Astrocyte (in vitro differentiated cells and primary cell): ENCODE results near the gene EPN2. TPM values are rescaled to one million over a fixed set of nuclear protein-coding genes. Genes with fewer than 3 reads are reported as not detected.

Experiments
- DNase-seq: peaks from one replicate; pipeline ENCODE4 v3.0.0-alpha.2; 2010; ENCODE audit warnings: low read depth
- FAIRE-seq: peaks from 2 replicates; lab custom pipeline; 2011; peaks lifted over from hg19 to GRCh38; lab: Jason Lieb, UNC
- H2AFZ ChIP-seq: 2 replicates; pipeline ENCODE4 v1.6.0; 2012; ENCODE audit warnings: low read depth, low read length, inconsistent platforms
- H3K27ac ChIP-seq: 2 replicates; pipeline ENCODE4 v1.5.1; 2011; ENCODE audit warnings: low read depth, low read length, inconsistent platforms
- H3K27me3 ChIP-seq: 2 replicates; pipeline ENCODE4 v1.6.0; 2011; ENCODE audit warnings: low read length, inconsistent platforms; ENCODE audit not compliant: insufficient read depth
- H3K36me3 ChIP-seq: 2 replicates; pipeline ENCODE4 v1.5.1; 2011; ENCODE audit warnings: low read length, inconsistent platforms; ENCODE audit not compliant: insufficient read depth
- H3K4me1 ChIP-seq: 2 replicates; pipeline ENCODE4 v1.5.1; 2011; ENCODE audit warnings: low read length, inconsistent platforms; ENCODE audit not compliant: insufficient read depth
- H3K4me2 ChIP-seq: 2 replicates; pipeline ENCODE4 v1.6.0; 2012; ENCODE audit warnings: low read length, inconsistent platforms
- H3K4me3 ChIP-seq: 2 replicates; pipeline ENCODE4 v1.5.1; 2011; ENCODE audit warnings: low read depth, mild to moderate bottlenecking, low read length, inconsistent platforms; ENCODE audit not compliant: insufficient read depth
- H3K79me2 ChIP-seq: 2 replicates; pipeline ENCODE4 v1.6.0; 2012; ENCODE audit warnings: mild to moderate bottlenecking, low read length, inconsistent platforms; ENCODE audit not compliant: insufficient read depth
- H3K9ac ChIP-seq: 2 replicates; pipeline ENCODE4 v1.6.0; 2012; ENCODE audit warnings: mild to moderate bottlenecking, low read length, inconsistent platforms
- H3K9me3 ChIP-seq: 2 replicates; pipeline ENCODE4 v1.5.1; 2012; ENCODE audit warnings: low read depth, mild to moderate bottlenecking, low read length, inconsistent platforms; ENCODE audit not compliant: insufficient read depth
- H4K20me1 ChIP-seq: 2 replicates; pipeline ENCODE4 v1.6.0; 2012; ENCODE audit warnings: low read length, inconsistent platforms; ENCODE audit not compliant: insufficient read depth
- H3K27ac Mint-ChIP-seq: one replicate; pipeline ENCODE4 v1.8.0; 2021; ENCODE audit warnings: mild to moderate bottlenecking, mixed read lengths; ENCODE audit not compliant: unreplicated experiment
- H3K27me3 Mint-ChIP-seq: one replicate; pipeline ENCODE4 v1.8.0; 2021; ENCODE audit warnings: low read depth, mixed read lengths; ENCODE audit not compliant: unreplicated experiment
- H3K36me3 Mint-ChIP-seq: one replicate; pipeline ENCODE4 v1.8.0; 2021; ENCODE audit warnings: low read depth, mixed read lengths; ENCODE audit not compliant: unreplicated experiment
- H3K4me1 Mint-ChIP-seq: one replicate; pipeline ENCODE4 v1.8.0; 2021; ENCODE audit warnings: low read depth, mixed read lengths; ENCODE audit not compliant: unreplicated experiment
- H3K4me3 Mint-ChIP-seq: one replicate; pipeline ENCODE4 v1.8.0; 2021; ENCODE audit warnings: mild to moderate bottlenecking, moderate library complexity, mixed read lengths; ENCODE audit not compliant: unreplicated experiment
- H3K9me3 Mint-ChIP-seq: one replicate; pipeline ENCODE4 v1.8.0; 2021; ENCODE audit warnings: mild to moderate bottlenecking, mixed read lengths; ENCODE audit not compliant: unreplicated experiment
- EZH2 ChIP-seq: IDR thresholded peaks from 2 replicates; pipeline ENCODE4 v1.6.1; 2012; ENCODE audit warnings: mild to moderate bottlenecking, low read length, inconsistent platforms; ENCODE audit not compliant: insufficient read depth
- microRNA-seq: library from miRNA; unstranded; fragments of <30 nt; microRNA quantifications from one replicate; pipeline ENCODE4 v1.2.0, GENCODE V29; 2020
- total RNA-seq: library from RNA; stranded (reverse); gene quantifications from 2 replicates; pipeline ENCODE4 v1.2.1, GENCODE V29; 2021
- TF ChIP-seq, protein P1 (sequence below): IDR thresholded peaks from 2 replicates; pipeline ENCODE4 v1.5.1; 2011; ENCODE audit warnings: low read depth, mild to moderate bottlenecking, inconsistent platforms, low read length, moderate library complexity; ENCODE audit not compliant: insufficient read depth

The EPN2 gene
- total RNA-seq, 1 donor from 2014 or later = 48.7 TPM

- Histone ChIP-seq H3K4me1 (peaks cover 25% of the 10 kb centered on the region), H3K9me3 (no peaks in the 10 kb centered on the region), H3K4me2 (no peak overlapping the region), H3K4me3 (no peak overlapping the region), H3K27me3 (no peaks in the 10 kb centered on the region), H3K27ac (no peak overlapping the region), H3K36me3 (peaks cover 11% of the 10 kb centered on the region), H3K9ac (no peak overlapping the region), H3K79me2 (peaks cover 24% of the 10 kb centered on the region), H4K20me1 (peaks cover 50% of the 10 kb centered on the region), H2AFZ (no peak overlapping the region)
- Mint-ChIP-seq H3K27ac (no peak overlapping the region), H3K4me1 (peaks cover 26% of the 10 kb centered on the region), H3K27me3 (peaks cover 3% of the 10 kb centered on the region), H3K4me3 (no peak overlapping the region), H3K9me3 (no peaks in the 10 kb centered on the region), H3K36me3 (peaks cover 19% of the 10 kb centered on the region)
- no peak for TF ChIP-seq EZH2
- TF ChIP-seq, protein P1, sequence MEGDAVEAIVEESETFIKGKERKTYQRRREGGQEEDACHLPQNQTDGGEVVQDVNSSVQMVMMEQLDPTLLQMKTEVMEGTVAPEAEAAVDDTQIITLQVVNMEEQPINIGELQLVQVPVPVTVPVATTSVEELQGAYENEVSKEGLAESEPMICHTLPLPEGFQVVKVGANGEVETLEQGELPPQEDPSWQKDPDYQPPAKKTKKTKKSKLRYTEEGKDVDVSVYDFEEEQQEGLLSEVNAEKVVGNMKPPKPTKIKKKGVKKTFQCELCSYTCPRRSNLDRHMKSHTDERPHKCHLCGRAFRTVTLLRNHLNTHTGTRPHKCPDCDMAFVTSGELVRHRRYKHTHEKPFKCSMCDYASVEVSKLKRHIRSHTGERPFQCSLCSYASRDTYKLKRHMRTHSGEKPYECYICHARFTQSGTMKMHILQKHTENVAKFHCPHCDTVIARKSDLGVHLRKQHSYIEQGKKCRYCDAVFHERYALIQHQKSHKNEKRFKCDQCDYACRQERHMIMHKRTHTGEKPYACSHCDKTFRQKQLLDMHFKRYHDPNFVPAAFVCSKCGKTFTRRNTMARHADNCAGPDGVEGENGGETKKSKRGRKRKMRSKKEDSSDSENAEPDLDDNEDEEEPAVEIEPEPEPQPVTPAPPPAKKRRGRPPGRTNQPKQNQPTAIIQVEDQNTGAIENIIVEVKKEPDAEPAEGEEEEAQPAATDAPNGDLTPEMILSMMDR = no peak
- FAIRE-seq (no peak), DNase-seq (no peak)
These were observed 148.4 kb downstream of the EPN2 start for GRCh38 chr17:19385521-19385983.

Small RNA genes lying within 50 kb of the gene (microRNA-seq; reads per million reads assigned to microRNA genes)
- gene MIR1180 = 2,924 reads per million, percentile 89 among the genes with 10 or more reads in this experiment

Other genes starting within 250 kb of the EPN2 start
- 10.6 and 12.9 TPM in 2 replicates for gene FAM83G, start 232.6 kb upstream of the EPN2 start, total RNA-seq
- 0.30 and 0.38 TPM in 2 replicates for gene GRAP, start 190.4 kb upstream of the EPN2 start, total RNA-seq
- gene GRAPL, start 109.8 kb upstream of the EPN2 start, total RNA-seq = not detected in 2 replicates
- gene B9D1, start 125.4 kb downstream of the EPN2 start, total RNA-seq = 10.2 and 10.9 TPM in 2 replicates
- gene MAPK7, start 141.1 kb downstream of the EPN2 start, total RNA-seq = 25.1 and 34.3 TPM in 2 replicates
- gene MFAP4, start 149.8 kb downstream of the EPN2 start, total RNA-seq = 0.93 and 3.7 TPM in 2 replicates
- 0.36 and 0.96 TPM in 2 replicates for gene RNF112, start 173.9 kb downstream of the EPN2 start, total RNA-seq